Left ventricle myocardium inferior (tissue), 1 donor: ENCODE measurements around the gene C10orf90. TPM values are rescaled to one million over a fixed set of nuclear protein-coding genes. Genes with fewer than 3 reads are reported as not detected.

ENCODE experiments used
- DNase-seq: peaks from one replicate; pipeline ENCODE4 v3.0.0-alpha.2; 2020
- H3K27ac ChIP-seq: fragments of 200-600 bp; replicated peaks from 2 replicates; pipeline ENCODE4 v1.8.0; 2021
- H3K27me3 ChIP-seq: fragments of 200-600 bp; 2 replicates; pipeline ENCODE4 v1.8.0; 2021; ENCODE audit warnings: low read depth
- H3K36me3 ChIP-seq: fragments of 200-600 bp; 2 replicates; pipeline ENCODE4 v1.8.0; 2021
- H3K4me1 ChIP-seq: fragments of 200-600 bp; 2 replicates; pipeline ENCODE4 v1.8.0; 2021
- H3K4me3 ChIP-seq: fragments of 200-600 bp; 2 replicates; pipeline ENCODE4 v1.8.0; 2021; ENCODE audit warnings: mild to moderate bottlenecking, moderate library complexity
- H3K9me3 ChIP-seq: fragments of 200-600 bp; replicated peaks from 2 replicates; pipeline ENCODE4 v1.8.0; 2021
- CTCF ChIP-seq: fragments of 200-600 bp; IDR thresholded peaks from 2 replicates; pipeline ENCODE4 v1.8.0; 2021; ENCODE audit warnings: antibody characterized with exemption, mild to moderate bottlenecking, borderline replicate concordance
- intact Hi-C: fragments of 100-400 bp; cut with micrococcal nuclease; formaldehyde crosslinking; loops from one replicate; pipeline ENCODE4 v1.11.0; 2022
- total RNA-seq: library from RNA; stranded (reverse); fragmentation: NEBNext Ultra II Directional; extraction: Animal tissue kit (Norgen Biotek cat#: 25700); gene quantifications from one replicate; pipeline ENCODE4 v1.2.1, GENCODE V29; 2021
- donor health status: DM: no; HTN: yes; CAD: no; lungs with severe emphysema.

C10orf90 gene
- total RNA-seq, 1 donor from 2014 or later: not detected

GRCh38 chr10:126609566-126609965 lies 60.9 kb downstream of the C10orf90 start:
- TF ChIP-seq CTCF: no peak
- Histone ChIP-seq H3K9me3 (no peaks in the 10 kb centered on the region), H3K4me3 (no peak overlapping the region), H3K36me3 (no peaks in the 10 kb centered on the region), H3K4me1 (no peaks in the 10 kb centered on the region), H3K27ac (no peak overlapping the region), H3K27me3 (peaks cover 3% of the 10 kb centered on the region)
- no peak for DNase-seq
- intact Hi-C loops: no loop called here

GRCh38 chr10:126599949-126600682 lies 70.4 kb downstream of the C10orf90 start:
- Histone ChIP-seq H3K36me3 (no peaks in the 10 kb centered on the region), H3K27me3 (peaks cover 27% of the 10 kb centered on the region), H3K9me3 (no peaks in the 10 kb centered on the region), H3K27ac (no peak overlapping the region), H3K4me1 (no peaks in the 10 kb centered on the region), H3K4me3 (no peak overlapping the region)
- intact Hi-C loops: no loop called here
- TF ChIP-seq CTCF: no peak
- no peak for DNase-seq

DNA sequence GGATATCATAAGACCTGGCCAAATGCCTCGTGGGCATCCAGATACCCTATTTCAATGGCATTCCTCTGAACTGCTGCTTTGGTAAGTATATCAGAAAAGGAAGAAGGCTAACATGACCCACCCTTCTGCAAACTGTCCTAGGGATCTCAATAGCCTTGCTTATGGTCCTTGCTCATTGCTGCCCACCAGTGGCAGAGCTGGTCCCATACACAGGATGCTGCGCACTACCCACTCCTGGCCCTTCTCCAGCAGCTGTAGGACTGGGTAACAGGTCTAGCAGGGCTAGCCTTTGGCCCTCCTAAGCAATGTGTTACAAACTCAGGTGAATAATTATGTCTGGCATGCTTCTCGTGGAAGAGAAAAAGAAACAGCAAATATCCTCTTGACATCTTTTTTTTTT lies 72.5 kb downstream of the C10orf90 start:
- Histone ChIP-seq H3K27ac (no peak overlapping the region), H3K4me1 (no peaks in the 10 kb centered on the region), H3K36me3 (no peaks in the 10 kb centered on the region), H3K4me3 (no peak overlapping the region), H3K9me3 (no peaks in the 10 kb centered on the region), H3K27me3 (peaks cover 26% of the 10 kb centered on the region)
- peak; percentile 32 for TF ChIP-seq CTCF
- no peak for DNase-seq
- intact Hi-C loops: no loop called here

GRCh38 chr10:126597211-126597610 lies 73.3 kb downstream of the C10orf90 start:
- intact Hi-C loops: no loop called here
- no peak overlapping the region for H3K4me3 ChIP-seq
- no peaks in the 10 kb centered on the region for H3K9me3 ChIP-seq

DNA sequence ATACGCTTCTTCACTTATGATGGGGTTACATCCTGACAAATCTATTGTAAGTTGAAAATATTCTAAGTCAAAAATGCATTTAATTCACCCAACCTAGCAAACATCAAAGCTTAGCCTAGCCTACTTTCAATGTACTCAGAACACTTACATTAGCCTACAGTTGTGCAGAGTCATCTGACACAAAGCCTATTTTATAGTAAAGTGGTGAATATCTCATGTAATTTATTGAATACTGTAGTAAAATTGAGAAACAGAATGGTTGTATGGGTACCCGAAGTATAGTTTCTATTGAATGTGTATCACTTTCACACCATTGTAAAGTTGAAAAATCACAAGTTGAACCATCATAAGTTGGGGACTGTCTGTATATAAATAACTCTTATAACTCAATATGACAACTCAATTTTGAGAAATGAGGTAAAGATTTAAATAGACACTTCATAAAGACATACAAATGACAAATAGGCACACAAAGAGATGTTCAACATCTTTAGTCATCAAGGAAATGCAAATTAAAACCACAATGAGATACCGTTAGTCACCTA lies 73.9 kb downstream of the C10orf90 start:
- intact Hi-C loops: no loop called here
- Histone ChIP-seq H3K4me1 (no peaks in the 10 kb centered on the region), H3K27me3 (peaks cover 29% of the 10 kb centered on the region), H3K9me3 (no peaks in the 10 kb centered on the region), H3K36me3 (no peaks in the 10 kb centered on the region), H3K4me3 (no peak overlapping the region), H3K27ac (no peak overlapping the region)
- no peak for TF ChIP-seq CTCF
- DNase-seq: no peak

More at GRCh38 chr10:126597211-126597610, 73.3 kb downstream of the C10orf90 start:
- Histone ChIP-seq H3K27me3 (peaks cover 29% of the 10 kb centered on the region), H3K4me1 (no peaks in the 10 kb centered on the region), H3K27ac (no peak overlapping the region), H3K36me3 (no peaks in the 10 kb centered on the region)
- DNase-seq: no peak
- TF ChIP-seq CTCF: no peak
